GM19025 (cell line): ENCODE data around the gene PPP2CA.
"Not testable (repeated sequence)": the region's sequence is repeated elsewhere in the genome, so short reads cannot be mapped to it uniquely, and the experiment has no call there.

ENCODE experiments used
- ATAC-seq: cut with Tn5 transposase; IDR thresholded peaks from one replicate; pipeline ENCODE4 v1.9.1; 2021; ENCODE audit warnings: mild to moderate bottlenecking, low read depth, moderate library complexity; ENCODE audit not compliant: unreplicated experiment

The PPP2CA gene

GRCh38 chr5:134225780-134226440 is at the start of gene PPP2CA:
Gene PPP2CA, minus strand, starts transcription at chr5:134226073. Its CDS starts 212 bp downstream, at chr5:134225861.
- ATAC-seq = peak; percentile 78

- ATAC-seq = no peak
These were observed 47.9 kb upstream of the PPP2CA start for GRCh38 chr5:134273642-134274395.

- ATAC-seq = no peak
These were observed 45.2 kb upstream of the PPP2CA start for GRCh38 chr5:134271059-134271458.

- ATAC-seq = no peak
These were observed 43.0 kb upstream of the PPP2CA start for GRCh38 chr5:134268919-134269318.

- no peak for ATAC-seq
These were observed 42.2 kb upstream of the PPP2CA start for GRCh38 chr5:134268019-134268601.

- no peak for ATAC-seq
These were observed 41.6 kb upstream of the PPP2CA start for GRCh38 chr5:134267366-134268018.

- ATAC-seq = no peak
These were observed 37.9 kb upstream of the PPP2CA start for GRCh38 chr5:134263801-134264200.

- ATAC-seq = not testable (repeated sequence)
These were observed 36.8 kb upstream of the PPP2CA start for GRCh38 chr5:134262629-134263028.

- no peak for ATAC-seq
These were observed 33.0 kb upstream of the PPP2CA start for GRCh38 chr5:134258896-134259295.

- no peak for ATAC-seq
These were observed 31.3 kb upstream of the PPP2CA start for GRCh38 chr5:134257176-134257575.

GRCh38 chr5:134255418-134256150 is 29.7 kb upstream of the PPP2CA start:
- ATAC-seq = no peak

GRCh38 chr5:134253368-134254153 is 27.7 kb upstream of the PPP2CA start:
- ATAC-seq = not testable (repeated sequence)

- no peak for ATAC-seq
These were observed 26.8 kb upstream of the PPP2CA start for GRCh38 chr5:134252671-134253070.

- ATAC-seq = no peak
These were observed 25.1 kb upstream of the PPP2CA start for GRCh38 chr5:134250949-134251348.

- no peak for ATAC-seq
These were observed 23.9 kb upstream of the PPP2CA start for GRCh38 chr5:134249469-134250379.

- no peak for ATAC-seq
These were observed 22.4 kb upstream of the PPP2CA start for GRCh38 chr5:134248256-134248655.

- ATAC-seq = no peak
These were observed 21.8 kb upstream of the PPP2CA start for GRCh38 chr5:134247428-134248224.
